ENCODE data around the gene RAB11FIP3.

The RAB11FIP3 gene

GRCh38 chr16:513950-514349 is 88.5 kb downstream of the RAB11FIP3 start:
- Histone ChIP-seq H3F3A (ENCODE audit: control insufficient read depth, insufficient read depth) (no peaks in the 10 kb centered on the region), H3K27me3 (ENCODE audit: control insufficient read depth, low read length) (no peaks in the 10 kb centered on the region), H3K9me2 (replicated peaks; ENCODE audit: control insufficient read depth, low read length) (no peaks in the 10 kb centered on the region), H3K36me3 (ENCODE audit: control insufficient read depth, low read length) (peaks cover 6% of the 10 kb centered on the region; the same call in 1 of the 2 replicates), H3K4me2 (ENCODE audit: low read length) (no peak overlapping the region), H3K4me3 (ENCODE audit: low read length) (no peak overlapping the region), H4K20me1 (ENCODE audit: control insufficient read depth, insufficient read depth, low read depth, low read length) (no peaks in the 10 kb centered on the region), H3K79me2 (ENCODE audit: control insufficient read depth, low read length) (no peaks in the 10 kb centered on the region), H3K4me1 (ENCODE audit: control insufficient read depth, low read length) (no peaks in the 10 kb centered on the region), H3K27ac (ENCODE audit: low read depth, low read length) (no peak overlapping the region), H3K9me3 (ENCODE audit: control insufficient read depth, insufficient read depth, low read length) (no peaks in the 10 kb centered on the region)
- TF ChIP-seq EZH2phosphoT487 (IDR thresholded peaks at IDR 0.05; ENCODE audit: borderline replicate concordance, low read length) (no peak), CTCF (IDR thresholded peaks at IDR 0.05; ENCODE audit: low read depth, low read length, poor library complexity, severe bottlenecking) (no peak)

GRCh38 chr16:515175-515938 is 89.9 kb downstream of the RAB11FIP3 start:
- Histone ChIP-seq H3K4me1 (ENCODE audit: control insufficient read depth, low read length) (no peaks in the 10 kb centered on the region), H3K4me2 (ENCODE audit: low read length) (no peak overlapping the region), H4K20me1 (ENCODE audit: control insufficient read depth, insufficient read depth, low read depth, low read length) (no peaks in the 10 kb centered on the region), H3K9me3 (ENCODE audit: control insufficient read depth, insufficient read depth, low read length) (no peaks in the 10 kb centered on the region), H3K4me3 (ENCODE audit: low read length) (no peak overlapping the region), H3K79me2 (ENCODE audit: control insufficient read depth, low read length) (no peaks in the 10 kb centered on the region), H3K9me2 (replicated peaks; ENCODE audit: control insufficient read depth, low read length) (no peaks in the 10 kb centered on the region), H3K27ac (ENCODE audit: low read depth, low read length) (no peak overlapping the region), H3K27me3 (ENCODE audit: control insufficient read depth, low read length) (no peaks in the 10 kb centered on the region), H3F3A (ENCODE audit: control insufficient read depth, insufficient read depth) (no peaks in the 10 kb centered on the region), H3K36me3 (ENCODE audit: control insufficient read depth, low read length) (peaks cover 6% of the 10 kb centered on the region; the same call in 1 of the 2 replicates)
- TF ChIP-seq EZH2phosphoT487 (IDR thresholded peaks at IDR 0.05; ENCODE audit: borderline replicate concordance, low read length) (no peak), CTCF (IDR thresholded peaks at IDR 0.05; ENCODE audit: low read depth, low read length, poor library complexity, severe bottlenecking) (no peak)

- no peak overlapping the region for H3K4me3 ChIP-seq (ENCODE audit: low read length)
- no peaks in the 10 kb centered on the region for H3K27me3 ChIP-seq (ENCODE audit: control insufficient read depth, low read length)
- TF ChIP-seq EZH2phosphoT487 (IDR thresholded peaks at IDR 0.05; ENCODE audit: borderline replicate concordance, low read length) (no peak), CTCF (IDR thresholded peaks at IDR 0.05; ENCODE audit: low read depth, low read length, poor library complexity, severe bottlenecking) (no peak)
- no peaks in the 10 kb centered on the region for H3K9me2 ChIP-seq (replicated peaks; ENCODE audit: control insufficient read depth, low read length)
- no peaks in the 10 kb centered on the region for H3K79me2 ChIP-seq (ENCODE audit: control insufficient read depth, low read length)
- no peaks in the 10 kb centered on the region for H4K20me1 ChIP-seq (ENCODE audit: control insufficient read depth, insufficient read depth, low read depth, low read length)
- no peak overlapping the region for H3K4me2 ChIP-seq (ENCODE audit: low read length)
- H3K4me1 ChIP-seq (ENCODE audit: control insufficient read depth, low read length) = no peaks in the 10 kb centered on the region
- no peaks in the 10 kb centered on the region for H3K9me3 ChIP-seq (ENCODE audit: control insufficient read depth, insufficient read depth, low read length)
- peaks cover 10% of the 10 kb centered on the region; the same call in 1 of the 2 replicates for H3K36me3 ChIP-seq (ENCODE audit: control insufficient read depth, low read length)
- no peak overlapping the region for H3K27ac ChIP-seq (ENCODE audit: low read depth, low read length)
- no peaks in the 10 kb centered on the region for H3F3A ChIP-seq (ENCODE audit: control insufficient read depth, insufficient read depth)
Measured at GRCh38 chr16:515939-516226, 90.4 kb downstream of the RAB11FIP3 start.
